ENCODE data around the gene IL19.

IL19 gene, protein sequence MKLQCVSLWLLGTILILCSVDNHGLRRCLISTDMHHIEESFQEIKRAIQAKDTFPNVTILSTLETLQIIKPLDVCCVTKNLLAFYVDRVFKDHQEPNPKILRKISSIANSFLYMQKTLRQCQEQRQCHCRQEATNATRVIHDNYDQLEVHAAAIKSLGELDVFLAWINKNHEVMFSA

DNA sequence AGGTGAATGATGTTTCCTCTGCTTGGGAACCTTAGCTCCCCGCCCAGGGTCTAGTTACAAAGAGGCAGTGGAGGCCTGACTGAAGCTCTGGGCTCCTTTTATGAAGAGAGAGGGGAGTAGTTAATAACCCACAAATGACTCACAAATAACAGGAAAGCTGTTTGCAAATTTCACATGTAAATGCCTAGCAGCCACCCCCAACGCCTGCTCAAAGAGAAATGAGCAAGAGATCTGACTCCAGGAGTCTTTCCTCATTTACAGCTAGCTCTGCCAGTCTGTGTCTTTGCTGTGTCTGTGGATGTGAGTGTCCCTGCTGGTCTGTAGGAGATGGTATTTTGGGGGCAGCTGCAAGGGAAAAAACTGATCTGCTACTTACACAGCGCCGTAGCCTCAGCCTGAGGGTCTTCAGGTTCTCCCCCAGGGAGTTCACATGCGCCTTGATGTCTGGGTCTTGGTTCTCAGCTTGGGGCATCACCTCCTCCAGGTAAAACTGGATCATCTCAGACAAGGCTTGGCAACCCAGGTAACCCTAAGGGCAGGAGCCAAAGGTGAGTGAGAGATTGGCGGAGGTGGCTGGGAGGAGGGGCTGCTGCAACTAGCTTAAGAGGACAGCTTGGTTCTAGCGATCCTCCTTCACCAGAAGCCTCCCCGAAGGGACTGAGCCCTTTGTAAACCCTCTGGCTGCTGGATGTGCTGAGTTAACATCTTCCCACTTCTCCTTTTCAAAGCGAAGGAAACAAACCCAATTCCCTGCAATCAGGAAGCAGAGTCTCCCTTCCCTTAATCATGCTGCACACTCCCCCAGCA is at the start of gene IL19:
Gene IL19, plus strand, starts transcription at position 243 of the 807 bp plus-strand sequence. CDS start 65,890 bp downstream, outside the sequence.
- TF ChIP-seq, protein P1, sequence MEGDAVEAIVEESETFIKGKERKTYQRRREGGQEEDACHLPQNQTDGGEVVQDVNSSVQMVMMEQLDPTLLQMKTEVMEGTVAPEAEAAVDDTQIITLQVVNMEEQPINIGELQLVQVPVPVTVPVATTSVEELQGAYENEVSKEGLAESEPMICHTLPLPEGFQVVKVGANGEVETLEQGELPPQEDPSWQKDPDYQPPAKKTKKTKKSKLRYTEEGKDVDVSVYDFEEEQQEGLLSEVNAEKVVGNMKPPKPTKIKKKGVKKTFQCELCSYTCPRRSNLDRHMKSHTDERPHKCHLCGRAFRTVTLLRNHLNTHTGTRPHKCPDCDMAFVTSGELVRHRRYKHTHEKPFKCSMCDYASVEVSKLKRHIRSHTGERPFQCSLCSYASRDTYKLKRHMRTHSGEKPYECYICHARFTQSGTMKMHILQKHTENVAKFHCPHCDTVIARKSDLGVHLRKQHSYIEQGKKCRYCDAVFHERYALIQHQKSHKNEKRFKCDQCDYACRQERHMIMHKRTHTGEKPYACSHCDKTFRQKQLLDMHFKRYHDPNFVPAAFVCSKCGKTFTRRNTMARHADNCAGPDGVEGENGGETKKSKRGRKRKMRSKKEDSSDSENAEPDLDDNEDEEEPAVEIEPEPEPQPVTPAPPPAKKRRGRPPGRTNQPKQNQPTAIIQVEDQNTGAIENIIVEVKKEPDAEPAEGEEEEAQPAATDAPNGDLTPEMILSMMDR (IDR thresholded peaks at IDR 0.05; ENCODE audit: borderline replicate concordance, control extremely low read depth, extremely low read depth, insufficient read depth, missing control alignments): no peak

DNA sequence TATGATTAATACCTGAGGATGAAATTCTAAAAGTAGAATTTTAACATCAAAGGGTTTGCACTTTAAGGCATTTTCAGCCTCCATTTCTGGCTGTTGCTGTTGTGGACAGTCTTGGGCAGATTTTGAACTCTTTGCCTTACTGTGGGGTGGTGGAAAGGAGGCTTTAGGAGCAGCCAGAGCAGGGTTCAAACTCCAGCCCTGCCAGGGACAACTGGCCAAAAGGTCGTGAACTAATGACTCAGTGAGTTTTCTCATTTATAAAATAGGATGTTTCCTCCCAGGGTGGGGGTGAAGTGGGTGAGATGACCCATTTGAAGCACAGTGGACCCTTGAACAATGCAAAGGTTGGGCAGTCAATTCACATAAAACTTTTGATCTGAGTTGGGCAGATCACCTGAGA is 49.1 kb upstream of the IL19 start:
- in situ Hi-C loops (cut with MboI; ENCODE audit: low sequenced_read_pairs, unreplicated experiment): no loop called here
- DNase-seq (ENCODE audit: low spot score): no peak
- TF ChIP-seq, protein P1 (IDR thresholded peaks at IDR 0.05; ENCODE audit: borderline replicate concordance, control extremely low read depth, extremely low read depth, insufficient read depth, missing control alignments): no peak

More for the DNA sequence above, at the start of gene IL19:
- DNase-seq (ENCODE audit: low spot score): no peak
- in situ Hi-C loops (cut with MboI; ENCODE audit: low sequenced_read_pairs, unreplicated experiment): no loop called here

DNA sequence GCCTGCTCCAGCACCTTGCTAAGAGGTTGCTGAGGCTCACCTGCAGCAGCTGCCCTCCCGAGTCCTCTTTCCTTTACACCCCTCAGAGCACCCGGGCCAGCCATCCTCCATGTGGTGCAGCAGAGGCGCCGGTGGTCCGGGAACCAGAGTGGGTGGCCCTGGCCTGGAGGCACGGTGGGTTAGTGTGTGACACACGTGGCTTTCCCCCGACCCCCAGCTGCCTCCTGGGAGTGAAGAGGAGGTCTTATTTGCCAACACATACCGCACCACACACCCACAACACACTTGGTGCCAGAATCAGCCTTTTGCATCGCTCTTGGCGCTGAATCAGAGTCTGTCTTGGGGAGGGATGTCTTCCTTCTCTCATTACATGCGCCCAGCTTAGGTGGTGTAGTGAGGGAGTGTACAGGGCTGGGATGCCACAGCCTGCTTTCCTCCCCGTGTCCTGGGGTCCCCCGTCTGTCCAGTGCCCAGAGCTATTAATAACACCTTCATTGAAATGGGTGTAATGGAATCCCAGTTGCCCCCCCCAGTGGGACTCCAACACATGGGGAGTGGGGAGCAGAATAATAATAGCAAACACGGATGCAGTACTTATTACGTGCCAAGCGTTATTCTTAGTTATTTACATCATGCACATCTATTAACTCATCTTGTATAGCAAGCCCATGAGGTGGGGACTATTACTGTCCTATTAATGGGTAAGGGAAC is 47.7 kb upstream of the IL19 start:
- in situ Hi-C loops (cut with MboI; ENCODE audit: low sequenced_read_pairs, unreplicated experiment): no loop called here
- no peak for DNase-seq (ENCODE audit: low spot score)
- TF ChIP-seq, protein P1 (IDR thresholded peaks at IDR 0.05; ENCODE audit: borderline replicate concordance, control extremely low read depth, extremely low read depth, insufficient read depth, missing control alignments): no peak

DNA sequence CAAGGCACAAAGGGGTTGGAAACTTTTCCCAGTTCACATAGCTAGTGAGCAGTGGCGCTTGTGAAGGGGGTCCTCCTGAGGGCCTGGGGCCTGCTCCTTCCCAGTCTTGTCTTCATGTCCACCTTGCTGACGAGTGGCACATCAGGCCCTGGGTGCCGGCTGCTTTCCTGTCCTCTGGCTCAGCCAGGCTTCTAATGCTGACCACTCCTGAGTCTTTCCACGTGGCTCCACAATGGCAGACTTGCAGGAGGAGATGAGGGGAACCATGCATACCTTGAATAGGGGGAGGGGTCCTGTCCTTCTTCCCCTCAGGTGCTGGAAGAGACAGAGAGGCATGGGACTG is 47.1 kb upstream of the IL19 start:
- DNase-seq (ENCODE audit: low spot score): no peak
- in situ Hi-C loops (cut with MboI; ENCODE audit: low sequenced_read_pairs, unreplicated experiment): no loop called here
- TF ChIP-seq, protein P1 (IDR thresholded peaks at IDR 0.05; ENCODE audit: borderline replicate concordance, control extremely low read depth, extremely low read depth, insufficient read depth, missing control alignments): no peak

DNA sequence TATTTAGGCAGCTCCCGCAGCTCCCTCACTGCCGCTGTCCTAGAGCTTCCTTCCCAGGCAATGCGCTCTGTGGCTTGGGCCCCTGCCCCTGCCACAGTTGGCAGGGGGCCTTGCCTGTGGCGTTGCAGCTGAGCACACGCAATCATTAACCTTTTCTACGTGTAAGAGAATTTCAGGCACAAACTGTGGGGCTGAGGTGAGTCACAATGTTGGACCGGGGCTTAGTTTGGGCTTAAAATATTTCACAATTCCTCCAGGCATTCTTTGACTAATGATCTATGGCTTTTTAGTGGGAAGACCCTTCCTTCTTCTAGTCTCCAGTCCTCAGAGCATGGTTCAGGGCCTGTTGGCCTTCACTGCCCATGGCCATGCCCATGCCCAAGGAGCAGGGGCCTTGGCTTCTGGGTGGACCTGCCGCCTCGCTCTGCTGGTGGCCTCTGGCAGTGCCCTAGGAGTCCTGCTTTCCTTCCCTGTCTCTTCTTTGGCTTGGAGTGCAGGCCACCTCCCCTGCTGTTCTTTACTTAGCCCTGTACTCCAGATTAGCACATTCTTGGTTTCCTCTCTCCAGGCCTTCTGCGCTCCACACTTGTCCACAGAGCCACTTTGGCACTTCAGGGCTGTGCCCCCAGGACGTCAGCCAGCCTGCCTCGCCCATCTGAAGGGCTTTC is 46.6 kb upstream of the IL19 start:
- no peak for DNase-seq (ENCODE audit: low spot score)
- TF ChIP-seq, protein P1 (IDR thresholded peaks at IDR 0.05; ENCODE audit: borderline replicate concordance, control extremely low read depth, extremely low read depth, insufficient read depth, missing control alignments): no peak
- in situ Hi-C loops (cut with MboI; ENCODE audit: low sequenced_read_pairs, unreplicated experiment): no loop called here
